Measurements from ENCODE around the gene LOXL4.

The LOXL4 gene

GRCh38 chr10:98246911-98247805 is 20.8 kb downstream of the LOXL4 start:
- H3K36me3 ChIP-seq (replicated peaks): peaks cover 26% of the 10 kb centered on the region
- no peak for DNase-seq
- TF ChIP-seq CTCF (IDR thresholded peaks at IDR 0.05; ENCODE audit: low read depth, low read length, missing control alignments): no peak
- in situ Hi-C loops (cut with HindIII; ENCODE audit: low pct_ligation_motif_present, low sequenced_read_pairs): no loop called here
- no peak overlapping the region for H3K4me3 ChIP-seq (ENCODE audit: low read depth, low read length)
- H3K27ac ChIP-seq: no peak overlapping the region
- no peaks in the 10 kb centered on the region for H3K27me3 ChIP-seq (replicated peaks)

- DNase-seq: no peak
- Histone ChIP-seq H3K4me3 (ENCODE audit: low read depth, low read length) (no peak overlapping the region), H3K36me3 (replicated peaks) (peaks cover 23% of the 10 kb centered on the region), H3K27me3 (replicated peaks) (no peaks in the 10 kb centered on the region), H3K27ac (no peak overlapping the region)
- no peak for TF ChIP-seq CTCF (IDR thresholded peaks at IDR 0.05; ENCODE audit: low read depth, low read length, missing control alignments)
- in situ Hi-C loops (cut with HindIII; ENCODE audit: low pct_ligation_motif_present, low sequenced_read_pairs): no loop called here
Measured at GRCh38 chr10:98244586-98244985, 23.4 kb downstream of the LOXL4 start.

GRCh38 chr10:98244141-98244540 is 23.9 kb downstream of the LOXL4 start:
- DNase-seq: no peak
- Histone ChIP-seq H3K4me3 (ENCODE audit: low read depth, low read length) (no peak overlapping the region), H3K36me3 (replicated peaks) (peaks cover 23% of the 10 kb centered on the region), H3K27me3 (replicated peaks) (no peaks in the 10 kb centered on the region), H3K27ac (no peak overlapping the region)
- in situ Hi-C loops (cut with HindIII; ENCODE audit: low pct_ligation_motif_present, low sequenced_read_pairs): no loop called here
- no peak for TF ChIP-seq CTCF (IDR thresholded peaks at IDR 0.05; ENCODE audit: low read depth, low read length, missing control alignments)

DNA sequence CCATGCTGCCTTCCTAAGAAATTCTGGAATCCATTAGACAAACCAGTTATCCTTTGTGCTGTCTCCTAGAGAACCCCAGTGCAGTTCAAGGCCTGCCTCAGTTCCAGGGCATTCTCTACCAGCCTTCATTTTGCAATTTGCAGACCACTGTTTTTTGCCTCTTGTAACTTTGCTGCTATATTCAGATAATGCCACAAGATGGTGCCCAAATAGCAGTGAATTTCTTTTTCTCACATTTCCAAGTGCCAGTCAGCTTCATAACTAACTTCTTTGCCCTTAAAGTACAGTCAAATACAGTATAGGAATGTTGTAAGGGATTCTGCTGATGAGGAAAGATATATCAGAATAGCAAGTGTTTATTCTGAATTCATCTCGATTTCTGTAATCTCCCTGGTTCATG is 25.2 kb downstream of the LOXL4 start:
- TF ChIP-seq CTCF (IDR thresholded peaks at IDR 0.05; ENCODE audit: low read depth, low read length, missing control alignments): peak; percentile 58
- DNase-seq: no peak
- H3K27ac ChIP-seq: no peak overlapping the region
- H3K4me3 ChIP-seq (ENCODE audit: low read depth, low read length): no peak overlapping the region
- H3K27me3 ChIP-seq (replicated peaks): no peaks in the 10 kb centered on the region
- in situ Hi-C loops (cut with HindIII; ENCODE audit: low pct_ligation_motif_present, low sequenced_read_pairs): no loop called here
- peaks cover 13% of the 10 kb centered on the region for H3K36me3 ChIP-seq (replicated peaks)

DNA sequence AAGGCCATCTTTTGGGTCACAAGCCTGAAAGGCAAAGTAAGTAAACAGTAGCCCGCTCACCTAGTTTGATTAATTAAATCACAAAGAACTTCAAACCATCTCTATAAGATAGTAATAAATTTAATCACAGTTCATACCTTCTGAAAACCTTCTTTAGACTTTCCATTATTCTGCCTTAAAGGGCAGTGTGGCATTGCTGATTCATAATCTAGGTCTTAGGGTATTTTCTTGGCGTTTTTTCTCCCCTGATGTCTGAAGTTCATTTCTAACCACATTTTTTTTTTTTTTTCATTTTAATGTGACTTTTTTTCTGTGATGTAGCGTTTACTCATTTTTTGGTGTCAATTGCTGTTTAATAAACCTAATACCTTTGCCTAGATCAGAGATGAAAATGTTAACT is 27.5 kb downstream of the LOXL4 start:
- Histone ChIP-seq H3K27ac (no peak overlapping the region), H3K36me3 (replicated peaks) (peaks cover 17% of the 10 kb centered on the region), H3K4me3 (ENCODE audit: low read depth, low read length) (no peak overlapping the region), H3K27me3 (replicated peaks) (no peaks in the 10 kb centered on the region)
- no peak for TF ChIP-seq CTCF (IDR thresholded peaks at IDR 0.05; ENCODE audit: low read depth, low read length, missing control alignments)
- in situ Hi-C loops (cut with HindIII; ENCODE audit: low pct_ligation_motif_present, low sequenced_read_pairs): no loop called here
- no peak for DNase-seq
